Measurements from ENCODE around the gene NTF4.

DNA sequence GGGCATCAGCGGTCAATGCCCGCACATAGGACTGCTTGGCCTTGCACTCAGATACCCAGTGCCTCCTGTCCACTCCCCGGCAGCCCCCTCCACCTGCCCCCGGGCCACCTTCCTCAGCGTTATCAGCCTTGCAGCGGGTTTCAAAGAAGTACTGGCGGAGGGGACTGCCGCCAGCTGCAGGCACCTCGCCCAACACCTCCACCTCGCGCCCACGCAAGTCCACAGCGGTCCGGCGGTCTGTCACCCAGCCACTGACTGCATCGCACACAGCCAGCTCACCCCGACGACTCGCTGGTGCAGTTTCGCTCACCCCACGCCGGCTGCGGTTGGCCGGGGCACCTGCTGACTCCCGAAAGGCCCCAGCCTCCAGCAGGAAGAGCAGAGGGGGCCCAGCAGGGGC, 3.2 kb downstream of the NTF4 start:
- no peak for TF ChIP-seq EZH2 (IDR thresholded peaks at IDR 0.05; ENCODE audit: borderline replicate concordance, low read depth, low read length, poor library complexity, severe bottlenecking)
- TF ChIP-seq, protein P1, sequence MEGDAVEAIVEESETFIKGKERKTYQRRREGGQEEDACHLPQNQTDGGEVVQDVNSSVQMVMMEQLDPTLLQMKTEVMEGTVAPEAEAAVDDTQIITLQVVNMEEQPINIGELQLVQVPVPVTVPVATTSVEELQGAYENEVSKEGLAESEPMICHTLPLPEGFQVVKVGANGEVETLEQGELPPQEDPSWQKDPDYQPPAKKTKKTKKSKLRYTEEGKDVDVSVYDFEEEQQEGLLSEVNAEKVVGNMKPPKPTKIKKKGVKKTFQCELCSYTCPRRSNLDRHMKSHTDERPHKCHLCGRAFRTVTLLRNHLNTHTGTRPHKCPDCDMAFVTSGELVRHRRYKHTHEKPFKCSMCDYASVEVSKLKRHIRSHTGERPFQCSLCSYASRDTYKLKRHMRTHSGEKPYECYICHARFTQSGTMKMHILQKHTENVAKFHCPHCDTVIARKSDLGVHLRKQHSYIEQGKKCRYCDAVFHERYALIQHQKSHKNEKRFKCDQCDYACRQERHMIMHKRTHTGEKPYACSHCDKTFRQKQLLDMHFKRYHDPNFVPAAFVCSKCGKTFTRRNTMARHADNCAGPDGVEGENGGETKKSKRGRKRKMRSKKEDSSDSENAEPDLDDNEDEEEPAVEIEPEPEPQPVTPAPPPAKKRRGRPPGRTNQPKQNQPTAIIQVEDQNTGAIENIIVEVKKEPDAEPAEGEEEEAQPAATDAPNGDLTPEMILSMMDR (conservative IDR thresholded peaks at IDR 0.05; ENCODE audit: low read depth, low read length), result no peak

Data from A673 (cell line).